ENCODE measurements around the gene CFHR1. TPM values are rescaled to one million over a fixed set of nuclear protein-coding genes. Genes with fewer than 3 reads are reported as not detected.

The CFHR1 gene
- total and polyA plus RNA-seq, 2 experiments from 2014 or later = 33.1 to 58.2 TPM

GRCh38 chr1:196861429-196861828 lies 41.9 kb downstream of the CFHR1 start:
- Histone ChIP-seq H2AFZ (no peak overlapping the region), H3K4me1 (ENCODE audit: insufficient read depth) (no peaks in the 10 kb centered on the region), H3K4me2 (no peak overlapping the region), H3K9me3 (ENCODE audit: low read depth) (no peaks in the 10 kb centered on the region), H3K4me3 (no peak overlapping the region), H3K27ac (no peak overlapping the region), H4K20me1 (ENCODE audit: insufficient read depth, poor library complexity, severe bottlenecking) (no peaks in the 10 kb centered on the region), H3K27me3 (no peaks in the 10 kb centered on the region), H3K9me2 (replicated peaks; ENCODE audit: insufficient read depth) (no peaks in the 10 kb centered on the region), H3K36me3 (replicated peaks; ENCODE audit: insufficient read depth, low read depth) (no peaks in the 10 kb centered on the region), H3K79me2 (no peaks in the 10 kb centered on the region)
- no peak for TF ChIP-seq CTCF (IDR thresholded peaks at IDR 0.05; ENCODE audit: poor library complexity)
- TF ChIP-seq EZH2phosphoT487 (IDR thresholded peaks at IDR 0.05; ENCODE audit: low read depth, severe bottlenecking, unreplicated experiment) = no peak
- no peak for TF ChIP-seq EZH2 (IDR thresholded peaks at IDR 0.05; ENCODE audit: borderline replicate concordance)
- no peak for DNase-seq (ENCODE audit: low spot score)
- WGBS (ENCODE audit: low lambda C conversion rate, missing lambda C conversion rate) = 52% methylated on average over 2 of the region's 2 CpGs

GRCh38 chr1:196866974-196867373 lies 47.4 kb downstream of the CFHR1 start:
- Histone ChIP-seq H3K27me3 (no peaks in the 10 kb centered on the region), H3K27ac (no peak overlapping the region), H2AFZ (no peak overlapping the region), H3K4me3 (no peak overlapping the region), H3K79me2 (no peaks in the 10 kb centered on the region), H3K36me3 (replicated peaks; ENCODE audit: insufficient read depth, low read depth) (no peaks in the 10 kb centered on the region), H3K9me2 (replicated peaks; ENCODE audit: insufficient read depth) (no peaks in the 10 kb centered on the region), H3K9me3 (ENCODE audit: low read depth) (no peaks in the 10 kb centered on the region), H4K20me1 (ENCODE audit: insufficient read depth, poor library complexity, severe bottlenecking) (no peaks in the 10 kb centered on the region), H3K4me2 (no peak overlapping the region), H3K4me1 (ENCODE audit: insufficient read depth) (no peaks in the 10 kb centered on the region)
- TF ChIP-seq EZH2phosphoT487 (IDR thresholded peaks at IDR 0.05; ENCODE audit: low read depth, severe bottlenecking, unreplicated experiment) = no peak
- no peak for TF ChIP-seq EZH2 (IDR thresholded peaks at IDR 0.05; ENCODE audit: borderline replicate concordance)
- TF ChIP-seq CTCF (IDR thresholded peaks at IDR 0.05; ENCODE audit: poor library complexity) = no peak
- no peak for DNase-seq (ENCODE audit: low spot score)
- WGBS (ENCODE audit: low lambda C conversion rate, missing lambda C conversion rate) = 100% methylated on average over 1 of the region's 1 CpG

DNA sequence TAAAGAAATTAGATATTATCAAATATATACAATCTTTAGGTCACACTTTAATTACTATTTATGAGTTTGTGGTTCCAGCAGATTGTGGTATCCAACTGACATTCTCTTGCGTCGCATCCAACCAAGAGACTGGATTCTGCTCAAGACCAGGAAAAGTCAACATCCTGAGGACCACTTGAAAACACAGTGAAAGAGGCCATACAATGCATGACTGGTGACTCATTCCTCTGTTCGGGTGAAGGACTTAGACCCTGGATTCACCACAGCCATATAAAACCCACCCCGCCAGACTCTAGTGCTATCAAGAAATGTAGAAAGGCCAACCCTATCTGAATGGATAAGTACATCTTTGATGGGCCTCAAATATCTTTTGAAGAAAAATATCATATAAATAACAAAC lies 53.9 kb downstream of the CFHR1 start:
- Histone ChIP-seq H3K36me3 (replicated peaks; ENCODE audit: insufficient read depth, low read depth) (no peaks in the 10 kb centered on the region), H3K27ac (no peak overlapping the region), H3K4me2 (no peak overlapping the region), H4K20me1 (ENCODE audit: insufficient read depth, poor library complexity, severe bottlenecking) (no peaks in the 10 kb centered on the region), H2AFZ (no peak overlapping the region), H3K27me3 (peaks cover 2% of the 10 kb centered on the region), H3K9me2 (replicated peaks; ENCODE audit: insufficient read depth) (no peaks in the 10 kb centered on the region), H3K79me2 (no peaks in the 10 kb centered on the region), H3K4me3 (no peak overlapping the region), H3K9me3 (ENCODE audit: low read depth) (no peaks in the 10 kb centered on the region), H3K4me1 (ENCODE audit: insufficient read depth) (no peaks in the 10 kb centered on the region)
- WGBS (ENCODE audit: low lambda C conversion rate, missing lambda C conversion rate) = 83% methylated on average over 4 of the region's 4 CpGs
- DNase-seq (ENCODE audit: low spot score) = no peak
- TF ChIP-seq EZH2phosphoT487 (IDR thresholded peaks at IDR 0.05; ENCODE audit: low read depth, severe bottlenecking, unreplicated experiment) (no peak), EZH2 (IDR thresholded peaks at IDR 0.05; ENCODE audit: borderline replicate concordance) (no peak), CTCF (IDR thresholded peaks at IDR 0.05; ENCODE audit: poor library complexity) (no peak)

DNA sequence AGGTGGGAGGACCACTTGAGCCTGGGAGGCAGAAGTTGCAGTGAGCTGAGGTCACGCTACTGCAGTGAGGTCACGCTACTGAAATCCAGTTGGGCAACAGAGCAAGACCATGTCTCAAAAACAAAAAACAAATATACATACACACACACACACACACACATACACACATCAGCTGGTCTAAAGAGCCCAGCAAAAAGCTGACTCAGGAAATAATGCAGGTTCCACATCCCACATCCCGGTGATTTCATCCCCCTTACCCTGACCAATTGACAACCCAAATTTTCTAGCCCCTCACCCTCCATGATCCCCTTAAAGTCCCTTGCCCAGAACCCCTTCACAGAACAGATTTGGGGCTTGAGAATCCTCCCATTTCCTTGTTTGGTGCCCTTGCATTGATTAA lies 56.4 kb downstream of the CFHR1 start:
- H3K9me2 ChIP-seq (replicated peaks; ENCODE audit: insufficient read depth) = no peaks in the 10 kb centered on the region

More for the DNA sequence above, 56.4 kb downstream of the CFHR1 start:
- 100% methylated on average over 3 of the region's 3 CpGs for WGBS (ENCODE audit: low lambda C conversion rate, missing lambda C conversion rate)
- Histone ChIP-seq H2AFZ (no peak overlapping the region), H3K27ac (no peak overlapping the region), H3K36me3 (replicated peaks; ENCODE audit: insufficient read depth, low read depth) (no peaks in the 10 kb centered on the region), H3K4me1 (ENCODE audit: insufficient read depth) (no peaks in the 10 kb centered on the region), H3K27me3 (peaks cover 13% of the 10 kb centered on the region), H4K20me1 (ENCODE audit: insufficient read depth, poor library complexity, severe bottlenecking) (no peaks in the 10 kb centered on the region), H3K79me2 (no peaks in the 10 kb centered on the region), H3K9me3 (ENCODE audit: low read depth) (no peaks in the 10 kb centered on the region), H3K4me3 (no peak overlapping the region), H3K4me2 (no peak overlapping the region)
- TF ChIP-seq CTCF (IDR thresholded peaks at IDR 0.05; ENCODE audit: poor library complexity) (no peak), EZH2phosphoT487 (IDR thresholded peaks at IDR 0.05; ENCODE audit: low read depth, severe bottlenecking, unreplicated experiment) (no peak), EZH2 (IDR thresholded peaks at IDR 0.05; ENCODE audit: borderline replicate concordance) (no peak)
- DNase-seq (ENCODE audit: low spot score) = no peak

All from hepatocyte (in vitro differentiated cells).